HCEC 1CT (cell line): ENCODE data around the gene METTL3.

Experiments used
- DNase-seq: peaks from one replicate; pipeline ENCODE4 v3.0.0-alpha.2; 2017

Gene METTL3

DNA sequence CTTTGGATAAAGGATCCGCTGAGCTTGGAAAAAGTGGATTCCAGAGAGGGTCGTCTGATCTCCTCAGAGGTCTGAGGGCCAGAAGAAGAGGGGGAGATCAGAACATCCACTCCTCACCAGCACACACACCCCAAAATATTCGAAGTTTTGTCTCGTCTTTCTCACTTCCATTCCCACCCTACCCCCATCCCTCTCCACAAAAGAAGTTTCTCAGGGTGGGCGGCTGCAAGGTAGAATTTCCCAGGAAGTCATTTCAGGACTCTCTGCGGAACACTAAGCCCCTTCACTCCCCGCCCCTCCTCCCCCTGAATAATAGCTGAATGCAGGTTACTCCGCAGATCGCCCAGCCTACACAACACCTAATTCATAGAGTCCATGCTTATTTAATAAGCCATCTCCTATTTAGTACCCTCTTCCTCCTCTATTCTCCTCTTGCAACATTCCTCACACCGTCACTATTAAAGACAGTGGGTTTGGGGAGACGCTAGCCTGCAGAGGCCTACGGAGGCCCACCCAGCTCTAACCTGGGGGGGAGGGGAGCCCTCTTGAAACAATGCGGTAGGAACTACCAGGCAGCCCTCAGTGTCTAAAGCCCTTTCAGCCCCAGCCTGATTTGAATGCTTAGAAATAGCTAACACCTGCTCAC lies 15.7 kb upstream of the METTL3 start:
- DNase-seq, result no peak

GRCh38 chr14:21525962-21526671 lies 15.0 kb upstream of the METTL3 start, which contains the start of gene SALL2:
Gene SALL2 (minus strand): TSS chr14:21526346. CDS start chr14:21526127, 219 bp downstream.
- no peak for DNase-seq

- no peak for DNase-seq
Measured at GRCh38 chr14:21525571-21525961, 14.4 kb upstream of the METTL3 start.

- DNase-seq, result no peak
Measured at GRCh38 chr14:21524575-21525490, 13.7 kb upstream of the METTL3 start.

DNA sequence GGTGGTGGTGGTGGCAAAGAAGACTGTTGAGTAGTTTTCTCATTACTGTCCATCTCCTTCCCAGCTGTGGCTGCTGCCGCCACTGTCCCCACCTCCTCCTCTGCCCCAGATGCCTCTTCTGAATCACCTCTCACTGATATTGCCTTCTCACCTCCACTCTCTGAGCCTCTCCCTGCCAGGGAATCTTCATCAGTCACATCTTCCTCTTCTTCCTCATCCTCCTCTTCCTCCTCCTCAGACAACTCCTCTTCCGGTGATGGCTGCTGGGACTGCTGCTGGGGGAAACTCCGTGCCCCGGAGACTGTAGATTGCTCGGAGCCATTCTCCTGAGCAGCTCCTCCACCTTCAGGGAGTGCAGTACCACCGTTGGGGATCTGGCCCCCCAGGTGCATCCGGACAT lies 12.1 kb upstream of the METTL3 start:
- DNase-seq, result no peak

GRCh38 chr14:21521501-21521900 lies 10.4 kb upstream of the METTL3 start:
- peak; percentile 18 for DNase-seq

DNA sequence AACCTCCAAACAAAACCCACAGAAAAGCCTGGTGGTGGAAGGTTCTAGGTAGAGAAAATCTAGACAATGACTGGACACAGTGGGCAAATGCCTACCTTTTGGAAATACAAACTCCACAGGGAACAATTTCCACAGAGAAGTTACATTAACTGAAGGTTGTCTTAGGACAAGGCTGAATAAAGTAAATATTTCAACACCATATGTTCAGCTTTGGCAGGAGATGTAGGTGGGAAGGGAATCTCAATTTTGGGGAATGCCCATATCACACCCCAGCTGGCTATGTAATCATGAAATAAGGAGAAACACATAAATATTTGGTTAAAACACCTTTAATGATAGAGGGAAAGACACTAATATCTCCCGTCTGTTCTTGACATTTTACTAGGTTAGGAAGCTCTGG lies 9.6 kb upstream of the METTL3 start:
- no peak for DNase-seq

DNA sequence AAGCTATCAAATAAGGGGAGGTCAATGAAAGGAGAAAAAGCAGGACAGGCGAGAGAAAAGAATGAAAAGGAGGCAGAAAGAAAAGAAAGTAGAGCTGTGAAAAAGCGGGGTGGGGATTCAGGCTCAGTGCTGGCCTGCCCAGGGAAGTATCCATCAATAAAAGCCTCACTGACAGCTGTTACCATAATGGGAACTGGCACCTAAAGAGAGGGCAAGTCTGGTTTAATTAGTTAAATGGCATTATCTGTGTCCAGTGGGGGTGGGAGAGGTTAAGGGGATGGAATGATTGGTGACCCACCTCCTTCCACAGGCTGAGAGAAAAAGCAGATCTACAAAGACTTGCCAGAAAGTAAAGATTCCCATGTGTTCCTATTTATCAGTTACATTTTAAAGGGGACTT lies 7.6 kb upstream of the METTL3 start:
- DNase-seq, result no peak

DNA sequence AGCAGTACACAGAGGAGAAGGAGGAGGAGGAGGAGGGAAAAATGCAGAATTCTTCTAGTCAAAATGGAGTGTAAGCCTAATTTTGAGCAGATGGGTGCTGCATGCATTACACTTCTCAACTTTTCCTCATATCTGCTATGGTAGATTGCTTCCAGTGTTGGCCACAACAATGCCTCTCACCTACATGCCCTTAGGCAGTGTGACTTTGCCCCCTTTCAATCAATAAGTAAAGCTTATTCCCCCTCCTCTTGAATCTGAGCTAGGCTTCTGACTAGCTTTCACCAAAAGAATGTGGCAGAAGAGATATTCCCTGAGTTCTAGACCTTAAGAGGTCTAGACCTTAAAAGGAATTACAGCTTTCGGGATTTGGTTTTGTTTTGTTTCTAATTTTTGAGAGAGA lies 3.2 kb upstream of the METTL3 start:
- no peak for DNase-seq

- no peak for DNase-seq
Measured at GRCh38 chr14:21509432-21510143, 1.6 kb downstream of the METTL3 start.

- no peak for DNase-seq
Measured at GRCh38 chr14:21506557-21506956, 4.6 kb downstream of the METTL3 start.

DNA sequence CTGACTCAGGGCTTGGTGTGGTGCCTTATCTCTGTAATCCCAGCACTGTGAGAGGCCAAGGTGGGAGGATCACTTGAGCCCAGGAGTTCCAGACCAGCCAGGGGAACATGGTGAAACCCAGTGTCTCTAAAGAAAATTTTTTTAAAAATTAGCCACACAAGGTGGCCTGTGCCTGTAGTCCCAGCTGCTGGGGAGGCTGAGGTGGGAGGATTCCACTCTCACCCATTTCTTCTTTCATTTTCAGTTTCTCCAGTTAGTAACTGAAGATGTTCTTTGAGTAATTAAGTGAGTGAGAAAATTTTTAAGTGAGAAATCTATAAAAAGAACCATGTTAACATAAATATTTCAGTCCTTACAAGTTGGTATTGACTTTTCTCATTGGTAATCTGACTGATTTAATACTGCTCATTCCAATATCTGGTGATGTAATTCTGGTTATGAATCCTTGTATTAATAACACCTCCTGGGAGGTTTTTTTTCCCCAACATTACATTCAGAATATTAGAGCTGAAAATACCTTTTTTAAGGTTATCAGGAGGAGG lies 6.1 kb downstream of the METTL3 start:
- DNase-seq, result no peak

DNA sequence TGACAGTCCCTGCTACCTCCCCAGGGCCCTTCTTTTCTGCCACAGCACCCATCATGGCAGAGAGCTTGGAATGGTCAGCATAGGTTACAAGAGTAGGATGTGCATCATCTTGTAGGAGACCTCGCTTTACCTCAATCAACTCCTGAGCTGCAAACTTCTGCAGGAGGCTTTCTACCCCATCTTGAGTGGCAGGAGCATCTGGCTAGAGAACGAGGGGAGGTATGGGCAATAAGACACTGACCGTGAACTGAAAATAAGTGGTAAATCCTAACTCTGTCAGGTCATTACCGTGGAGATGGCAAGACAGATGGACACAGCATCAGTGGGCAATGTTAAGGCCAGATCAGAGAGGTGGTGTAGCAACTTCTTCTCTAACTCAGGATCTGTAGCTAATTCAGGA lies 7.8 kb downstream of the METTL3 start:
- DNase-seq, result no peak

DNA sequence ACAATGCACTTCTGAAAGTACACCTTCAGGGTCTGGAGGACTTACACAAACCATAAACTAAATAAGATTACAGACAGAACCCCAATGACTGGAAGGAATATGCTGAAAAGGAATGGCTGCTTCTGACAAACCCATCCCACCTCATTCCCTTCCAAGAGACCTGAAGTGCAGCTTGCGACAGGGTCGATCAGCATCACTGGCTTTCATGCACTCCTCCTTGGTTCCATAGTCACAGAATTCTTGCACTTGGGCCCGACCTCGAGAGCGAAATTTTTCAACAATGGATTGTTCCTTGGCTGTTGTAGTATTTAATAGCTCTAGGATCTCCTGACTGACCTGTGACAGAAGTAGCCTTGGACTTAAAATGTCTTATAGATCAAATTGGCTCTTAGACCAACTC lies 9.6 kb downstream of the METTL3 start:
- no peak for DNase-seq

DNA sequence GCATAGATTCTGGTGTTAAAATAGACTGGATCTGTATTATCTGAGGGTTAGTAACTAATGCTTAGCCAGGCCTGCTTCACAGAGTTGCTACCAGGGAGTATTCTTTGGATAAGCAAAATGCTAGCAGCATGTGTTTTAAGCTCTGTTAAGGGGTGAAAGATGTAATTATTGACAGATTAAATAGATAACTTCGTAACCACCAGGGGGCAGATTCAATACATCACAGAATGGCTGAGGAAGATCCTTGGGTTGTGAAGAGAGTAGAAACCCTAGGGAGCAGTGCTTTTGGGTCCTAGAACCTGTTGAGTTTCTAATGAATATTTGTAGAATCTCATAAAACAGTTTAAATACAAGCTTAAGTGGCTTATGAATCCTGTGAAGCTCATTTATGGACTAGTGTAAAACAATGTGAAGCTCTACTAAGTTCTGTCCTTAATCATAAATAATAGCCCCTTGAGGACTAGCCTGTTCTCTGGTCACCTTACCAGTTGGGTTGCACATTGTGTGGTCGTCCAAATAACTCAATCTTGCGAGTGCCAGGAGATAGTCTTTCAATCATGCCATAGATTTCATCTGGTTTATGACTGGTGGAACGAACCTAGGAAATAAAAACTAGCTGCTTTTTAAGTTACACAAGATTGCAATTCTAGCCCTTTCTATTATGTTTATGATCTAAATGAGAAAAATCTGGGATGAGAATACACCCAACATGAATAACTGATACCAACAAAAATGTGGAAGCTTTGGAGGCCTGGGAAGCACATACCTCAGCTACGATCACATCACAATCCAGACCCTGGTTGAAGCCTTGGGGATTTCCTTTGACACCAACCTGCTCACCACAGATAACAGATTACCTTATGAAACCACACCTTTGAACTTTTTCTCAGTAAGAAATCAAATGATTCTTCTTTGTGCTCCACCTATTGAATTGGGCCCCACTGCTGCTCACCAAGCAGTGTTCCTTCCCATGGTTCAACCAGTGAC lies 12.3 kb downstream of the METTL3 start:
- peak; percentile 42 for DNase-seq

GRCh38 chr14:21496453-21496852 lies 14.7 kb downstream of the METTL3 start:
- no peak for DNase-seq

DNA sequence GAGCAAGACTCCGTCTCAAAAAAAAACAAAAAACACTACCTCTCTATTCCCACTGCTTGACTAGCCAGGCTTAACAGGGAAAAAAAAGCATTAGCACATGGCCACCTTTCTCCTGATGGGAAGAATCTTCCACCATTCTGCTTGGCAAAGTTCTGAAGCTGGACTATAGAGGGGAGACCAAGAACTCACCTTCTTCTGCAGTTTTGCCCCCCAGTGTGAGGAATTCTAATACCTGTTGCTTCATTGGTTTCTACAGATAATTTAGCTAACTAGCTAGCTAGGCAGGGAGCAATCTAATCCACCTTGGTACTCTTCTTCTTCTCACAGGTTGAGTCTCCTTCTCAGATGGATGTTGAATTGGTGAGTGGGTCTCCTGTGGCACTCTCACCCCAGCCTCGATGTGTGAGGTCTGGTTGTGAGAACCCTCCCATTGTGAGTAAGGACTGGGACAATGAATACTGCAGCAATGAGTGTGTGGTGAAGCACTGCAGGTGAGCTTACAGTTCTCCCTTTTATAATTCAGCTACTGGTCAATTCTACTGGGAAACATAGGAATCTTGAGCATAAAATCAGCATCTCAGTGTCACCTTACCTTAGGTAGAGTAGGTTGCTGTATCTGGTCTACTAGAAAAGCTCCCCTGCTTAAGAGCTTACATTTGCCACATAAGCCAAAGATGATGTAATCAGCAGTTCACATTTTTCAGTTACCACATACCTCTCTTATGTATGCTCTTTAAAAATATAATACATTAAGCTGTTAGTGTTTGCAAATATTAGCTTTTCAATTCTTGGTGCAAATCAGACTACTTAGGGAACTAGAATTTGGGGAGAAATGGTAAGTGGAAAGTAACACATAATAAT lies 16.0 kb downstream of the METTL3 start:
- DNase-seq, result peak; percentile 15

GRCh38 chr14:21486640-21487087 lies 24.5 kb downstream of the METTL3 start:
- DNase-seq, result peak; percentile 59

- DNase-seq, result peak; percentile 98
Measured at GRCh38 chr14:21476925-21477681, 34.0 kb downstream of the METTL3 start, which contains the start of the genes RAB2B and TOX4. Gene RAB2B (minus strand): TSS chr14:21476959. CDS start chr14:21476872, 87 bp downstream. Gene TOX4 (plus strand): TSS chr14:21477195. CDS start chr14:21477279, 84 bp downstream.
